Adrenal gland (tissue), 5 donors: ENCODE results near the gene MITF.

ENCODE experiments used
- POLR2A ChIP-seq, 2 donors: fragments of 450-650 bp; IDR thresholded peaks; one replicate each; pipeline ENCODE4 v1.6.1; 2017; ENCODE audit warnings: antibody characterized with exemption in 2 of 2, mild to moderate bottlenecking in 2 of 2, moderate library complexity in 1 of 2
- TF ChIP-seq, protein P1 (sequence below), 6 experiments: fragments of 450-650 bp in 4 of 6; fragments of 200-600 bp in 2 of 6; sonication (generic) in 1 of 6; IDR thresholded peaks; 1 replicate in 5 of 6; 2 replicates in 1 of 6; pipeline versions ENCODE4 v1.5.1 to v1.8.0; 2016 to 2021; ENCODE audit warnings: antibody characterized with exemption in 6 of 6, mild to moderate bottlenecking in 2 of 6, moderate library complexity in 1 of 6
- donor health status: DM: no; HTN: no; CAD: no.

DNA sequence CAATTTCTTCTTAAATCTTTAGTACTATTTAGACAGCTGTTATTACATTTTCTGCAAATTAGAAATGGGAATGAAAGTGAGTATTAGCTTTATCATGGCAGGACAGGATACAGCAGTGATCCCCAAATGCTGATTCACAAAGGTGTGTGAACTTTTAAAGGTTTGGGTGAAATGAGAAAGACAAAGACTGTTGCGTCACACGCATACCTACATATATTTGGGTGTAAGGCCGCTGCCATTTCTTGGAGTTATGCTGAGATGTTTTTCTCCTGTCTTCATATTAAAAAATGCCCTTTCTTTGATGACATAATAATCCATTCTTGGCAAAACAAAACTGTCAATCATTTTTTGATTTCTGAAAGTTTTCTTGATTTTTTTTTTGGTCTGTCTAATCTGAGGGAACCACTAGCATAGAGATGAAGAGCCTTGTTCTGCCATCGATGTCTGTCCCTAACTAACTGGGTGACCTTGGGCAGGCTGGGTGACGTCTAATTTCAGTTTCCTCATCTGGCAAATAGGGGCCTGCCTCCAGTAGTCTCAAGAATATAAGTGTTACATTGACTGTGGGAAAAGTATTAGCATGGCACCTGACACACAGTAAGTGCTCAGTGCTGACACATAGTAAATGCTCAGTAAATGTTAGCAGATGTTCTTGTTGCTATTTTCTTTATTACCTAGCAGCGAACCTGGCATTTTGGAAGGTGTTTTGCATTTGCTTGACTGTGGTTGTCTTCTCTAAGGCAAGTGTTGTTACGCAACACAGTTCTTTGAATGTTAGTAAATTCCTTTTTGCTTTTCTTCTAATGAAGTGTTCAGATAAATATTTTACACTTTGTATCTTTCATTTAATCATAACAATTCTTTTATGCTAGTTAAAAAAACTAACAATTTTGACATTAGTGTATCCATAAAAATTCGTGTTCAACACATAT is 5.0 kb downstream of the MITF start:
- TF ChIP-seq, protein P1, sequence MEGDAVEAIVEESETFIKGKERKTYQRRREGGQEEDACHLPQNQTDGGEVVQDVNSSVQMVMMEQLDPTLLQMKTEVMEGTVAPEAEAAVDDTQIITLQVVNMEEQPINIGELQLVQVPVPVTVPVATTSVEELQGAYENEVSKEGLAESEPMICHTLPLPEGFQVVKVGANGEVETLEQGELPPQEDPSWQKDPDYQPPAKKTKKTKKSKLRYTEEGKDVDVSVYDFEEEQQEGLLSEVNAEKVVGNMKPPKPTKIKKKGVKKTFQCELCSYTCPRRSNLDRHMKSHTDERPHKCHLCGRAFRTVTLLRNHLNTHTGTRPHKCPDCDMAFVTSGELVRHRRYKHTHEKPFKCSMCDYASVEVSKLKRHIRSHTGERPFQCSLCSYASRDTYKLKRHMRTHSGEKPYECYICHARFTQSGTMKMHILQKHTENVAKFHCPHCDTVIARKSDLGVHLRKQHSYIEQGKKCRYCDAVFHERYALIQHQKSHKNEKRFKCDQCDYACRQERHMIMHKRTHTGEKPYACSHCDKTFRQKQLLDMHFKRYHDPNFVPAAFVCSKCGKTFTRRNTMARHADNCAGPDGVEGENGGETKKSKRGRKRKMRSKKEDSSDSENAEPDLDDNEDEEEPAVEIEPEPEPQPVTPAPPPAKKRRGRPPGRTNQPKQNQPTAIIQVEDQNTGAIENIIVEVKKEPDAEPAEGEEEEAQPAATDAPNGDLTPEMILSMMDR (IDR thresholded peaks at IDR 0.05): no peak
- no peak for TF ChIP-seq POLR2A (IDR thresholded peaks at IDR 0.05)
